PC-9 (cell line): ENCODE results near the gene HPCAL1. TPM values are rescaled to one million over a fixed set of nuclear protein-coding genes. Genes with fewer than 3 reads are reported as not detected.

Experiments
- BruUV-seq: library from RNA; stranded (reverse); fragments of 400-500 nt; replicated peaks from 2 replicates; lab custom pipeline; 2021; lab: Mats Ljungman, UMichigan
- CTCF ChIA-PET: fragments of 300-600 bp; sonication (Branson Sonifier 250); formaldehyde crosslinking; loops from one replicate; lab custom pipeline; 2022; ENCODE audit warnings: antibody characterized with exemption; lab: Charles Lee
- POLR2A ChIA-PET: fragments of 300-600 bp; sonication (Branson Sonifier 250); formaldehyde crosslinking; loops from one replicate; lab custom pipeline; 2022; ENCODE audit warnings: antibody characterized with exemption; ENCODE audit not compliant: unreplicated experiment; lab: Charles Lee
- DNase-seq, 2 experiments: peaks; one replicate each; pipeline versions ENCODE4 v3.0.0 to v3.0.0-alpha.2; 2015 to 2022; ENCODE audit warnings: mixed read lengths in 1 of 2
- H2AFZ ChIP-seq: fragments of 200-600 bp; sonication (generic); 2 replicates; pipeline ENCODE4 v1.8.1; 2017; ENCODE audit warnings: antibody characterized with exemption
- H3F3A ChIP-seq: fragments of 200-600 bp; sonication (generic); 2 replicates; pipeline ENCODE4 v1.8.1; 2017; ENCODE audit warnings: antibody characterized with exemption, mild to moderate bottlenecking, low read depth; ENCODE audit not compliant: insufficient read depth
- H3K27ac ChIP-seq: fragments of 200-600 bp; sonication (generic); 2 replicates; pipeline ENCODE4 v1.6.1; 2016; ENCODE audit warnings: mixed run types
- H3K27me3 ChIP-seq: fragments of 200-600 bp; sonication (generic); 2 replicates; pipeline ENCODE4 v1.6.1; 2016; ENCODE audit warnings: low read depth, mixed run types; ENCODE audit not compliant: insufficient read depth
- H3K36me3 ChIP-seq: fragments of 200-600 bp; sonication (generic); 2 replicates; pipeline ENCODE4 v1.6.1; 2016; ENCODE audit warnings: low read depth, mixed run types
- H3K4me1 ChIP-seq: fragments of 200-600 bp; sonication (generic); replicated peaks from 2 replicates; pipeline ENCODE4 v1.6.1; 2016; ENCODE audit warnings: mixed run types; ENCODE audit not compliant: insufficient read depth
- H3K4me2 ChIP-seq: fragments of 200-600 bp; sonication (generic); 2 replicates; pipeline ENCODE4 v1.6.1; 2017; ENCODE audit warnings: mixed run types
- H3K4me3 ChIP-seq: fragments of 200-600 bp; sonication (generic); 2 replicates; pipeline ENCODE4 v1.6.1; 2016; ENCODE audit warnings: mixed run types
- H3K79me2 ChIP-seq: fragments of 200-600 bp; sonication (generic); 2 replicates; pipeline ENCODE4 v1.6.1; 2017; ENCODE audit warnings: low read depth, mixed run types
- H3K9me2 ChIP-seq: fragments of 200-600 bp; sonication (generic); 2 replicates; pipeline ENCODE4 v1.8.1; 2017; ENCODE audit warnings: mild to moderate bottlenecking; ENCODE audit not compliant: insufficient read depth
- H3K9me3 ChIP-seq: fragments of 200-600 bp; sonication (generic); 2 replicates; pipeline ENCODE4 v1.8.1; 2016; ENCODE audit warnings: low read depth; ENCODE audit not compliant: insufficient read depth
- H4K20me1 ChIP-seq: fragments of 200-600 bp; sonication (generic); 2 replicates; pipeline ENCODE4 v1.8.1; 2017; ENCODE audit not compliant: insufficient read depth
- CTCF ChIP-seq: fragments of 200-600 bp; sonication (generic); conservative IDR thresholded peaks from 2 replicates; pipeline ENCODE4 v1.6.1; 2017; ENCODE audit warnings: mixed run types, antibody characterized with exemption, mild to moderate bottlenecking, moderate library complexity
- EZH2 ChIP-seq: fragments of 200-600 bp; sonication (generic); IDR thresholded peaks from 2 replicates; pipeline ENCODE4 v1.8.0; 2017; ENCODE audit warnings: antibody characterized with exemption, low read depth
- intact Hi-C: fragments of 100-400 bp; cut with micrococcal nuclease; formaldehyde crosslinking; loops from one replicate; pipeline ENCODE4 v1.10.0; 2022; ENCODE audit not compliant: unreplicated experiment
- total RNA-seq: library from RNA; stranded (reverse); gene quantifications from 2 replicates; pipeline ENCODE4 v1.2.3, GENCODE V29; 2021

HPCAL1 gene
- total RNA-seq, 1 experiment from 2014 or later, result 105 TPM

- DNase-seq, result peak; percentile 93 to 94
- Histone ChIP-seq H4K20me1 (no peaks in the 10 kb centered on the region), H3F3A (peaks cover 66% of the 10 kb centered on the region), H2AFZ (0 out of 2 replicates have a peak overlapping the region, but pooled peaks have one; percentile 53), H3K36me3 (no peaks in the 10 kb centered on the region), H3K27me3 (no peaks in the 10 kb centered on the region), H3K4me1 (peaks cover 92% of the 10 kb centered on the region), H3K9me2 (no peaks in the 10 kb centered on the region), H3K9me3 (no peaks in the 10 kb centered on the region), H3K27ac (peak overlapping the region; percentile 99), H3K4me3 (no peak overlapping the region; the same call in 1 of the 2 replicates), H3K4me2 (peak overlapping the region; percentile 78), H3K79me2 (no peaks in the 10 kb centered on the region)
- POLR2A ChIA-PET, result no interaction called here
- CTCF ChIA-PET, result interaction anchor here (0.6 to 1.8 kb wide), 4 partner anchors 15 to 124 kb away, joined by 3 to 21 read pairs (median 6); partner anchors contain the start of gene HPCAL1
- no TSS peak for BruUV-seq
- intact Hi-C loops, result loop anchor here (1.0 to 5.0 kb wide), 2 partner anchors 47 to 124 kb away; no protein-coding TSS in a partner anchor
- no peak for TF ChIP-seq CTCF
- TF ChIP-seq EZH2, result no peak
Observed at GRCh38 chr2:10285556-10286198, 17.0 kb upstream of the HPCAL1 start.

- H3K36me3 ChIP-seq, result no peaks in the 10 kb centered on the region
- POLR2A ChIA-PET, result interaction anchor here (0.6 to 0.7 kb wide), 2 partner anchors 11 to 15 kb away, joined by 3 read pairs; no protein-coding TSS in a partner anchor
- no peak overlapping the region for H2AFZ ChIP-seq
- H3K9me3 ChIP-seq, result no peaks in the 10 kb centered on the region
- no peaks in the 10 kb centered on the region for H3K79me2 ChIP-seq
- no peaks in the 10 kb centered on the region for H3K27me3 ChIP-seq
- no TSS peak for BruUV-seq
- H3K4me2 ChIP-seq, result peak overlapping the region; percentile 78
- H3K4me3 ChIP-seq, result no peak overlapping the region
- DNase-seq, result peak in 1 of 2 experiments; percentile 79
- CTCF ChIA-PET, result interaction anchor here (0.6 to 1.8 kb wide), 5 partner anchors 16 to 123 kb away, joined by 3 to 6 read pairs (median 4); partner anchors contain the start of gene HPCAL1
- peaks cover 89% of the 10 kb centered on the region for H3K4me1 ChIP-seq
- no peaks in the 10 kb centered on the region for H3K9me2 ChIP-seq
- H4K20me1 ChIP-seq, result no peaks in the 10 kb centered on the region
- H3K27ac ChIP-seq, result peak overlapping the region; percentile 99
- no peak for TF ChIP-seq CTCF
- TF ChIP-seq EZH2, result no peak
- intact Hi-C loops, result loop anchor here (5.0 kb wide), 1 partner anchor 46 kb away; no protein-coding TSS in a partner anchor
- H3F3A ChIP-seq, result peaks cover 65% of the 10 kb centered on the region
Observed at GRCh38 chr2:10286216-10287037, 16.3 kb upstream of the HPCAL1 start.

GRCh38 chr2:10287761-10288160, 14.9 kb upstream of the HPCAL1 start:
- BruUV-seq, result no TSS peak
- Histone ChIP-seq H3K4me2 (0 out of 2 replicates have a peak overlapping the region, but pooled peaks have one; percentile 8), H3K36me3 (no peaks in the 10 kb centered on the region), H3K27ac (peak overlapping the region; percentile 99), H3K4me3 (no peak overlapping the region), H4K20me1 (no peaks in the 10 kb centered on the region), H3K27me3 (no peaks in the 10 kb centered on the region), H3K9me3 (no peaks in the 10 kb centered on the region), H3K79me2 (no peaks in the 10 kb centered on the region), H2AFZ (no peak overlapping the region), H3K4me1 (peaks cover 76% of the 10 kb centered on the region), H3F3A (peaks cover 52% of the 10 kb centered on the region), H3K9me2 (no peaks in the 10 kb centered on the region)
- CTCF ChIA-PET, result interaction anchor here (0.6 kb wide), 1 partner anchor 363 kb away, joined by 3 read pairs; no protein-coding TSS in a partner anchor
- intact Hi-C loops, result loop anchor here (5.0 kb wide), 1 partner anchor 45 kb away; no protein-coding TSS in a partner anchor
- no peak for TF ChIP-seq CTCF
- TF ChIP-seq EZH2, result no peak
- DNase-seq, result no peak
- POLR2A ChIA-PET, result interaction anchor here (0.7 kb wide), 1 partner anchor 517 kb away, joined by 3 read pairs; no protein-coding TSS in a partner anchor
